SKM-1 (cell line): ENCODE results near the gene EED.

ENCODE experiments used
- DNase-seq: peaks from one replicate; lab custom pipeline; 2025; ENCODE audit not compliant: unreplicated experiment; lab: John Stamatoyannopoulos, UW

EED gene

GRCh38 chr11:86247608-86248007, 3.1 kb downstream of the EED start:
- DNase-seq = no peak

- DNase-seq = no peak
These were observed 4.1 kb downstream of the EED start for GRCh38 chr11:86248609-86249008.

GRCh38 chr11:86249307-86250098, 5.0 kb downstream of the EED start:
- no peak for DNase-seq

- DNase-seq = no peak
These were observed 6.8 kb downstream of the EED start for GRCh38 chr11:86251345-86251744.

- no peak for DNase-seq
These were observed 11.3 kb downstream of the EED start for GRCh38 chr11:86255896-86256295.

GRCh38 chr11:86256608-86257007, 12.1 kb downstream of the EED start:
- DNase-seq = no peak

GRCh38 chr11:86257446-86257845, 12.9 kb downstream of the EED start:
- DNase-seq = no peak

- DNase-seq = no peak
These were observed 15.2 kb downstream of the EED start for GRCh38 chr11:86259730-86260129.

GRCh38 chr11:86261328-86261727, 16.8 kb downstream of the EED start:
- DNase-seq = no peak

- no peak for DNase-seq
These were observed 17.8 kb downstream of the EED start for GRCh38 chr11:86262387-86262786.

GRCh38 chr11:86264649-86265048, 20.1 kb downstream of the EED start:
- DNase-seq = no peak

GRCh38 chr11:86265194-86265593, 20.6 kb downstream of the EED start:
- no peak for DNase-seq

- DNase-seq = no peak
These were observed 25.1 kb downstream of the EED start for GRCh38 chr11:86269645-86270044.

- DNase-seq = no peak
These were observed 29.9 kb downstream of the EED start for GRCh38 chr11:86274503-86274902.

GRCh38 chr11:86274999-86275398, 30.4 kb downstream of the EED start:
- no peak for DNase-seq

GRCh38 chr11:86275493-86276370, 31.2 kb downstream of the EED start:
- no peak for DNase-seq

- no peak for DNase-seq
These were observed 33.2 kb downstream of the EED start for GRCh38 chr11:86277741-86278140.

GRCh38 chr11:86278226-86278625, 33.7 kb downstream of the EED start:
- DNase-seq = no peak

GRCh38 chr11:86279747-86280146, 35.2 kb downstream of the EED start:
- DNase-seq = no peak

GRCh38 chr11:86287468-86287796, 42.9 kb downstream of the EED start:
- DNase-seq = no peak

- no peak for DNase-seq
These were observed 44.4 kb downstream of the EED start for GRCh38 chr11:86288776-86289507.
